Stomach (tissue), 9 donors: Measurements from ENCODE around the gene ATP2B2. TPM values are rescaled to one million over a fixed set of nuclear protein-coding genes. Genes with fewer than 3 reads are reported as not detected.
"Not testable (repeated sequence)": the region's sequence is repeated elsewhere in the genome, so short reads cannot be mapped to it uniquely, and the experiment has no call there.

ENCODE experiments used
- DNase-seq, 2 donors: peaks; one replicate each; pipeline versions ENCODE4 v3.0.0 to v3.0.0-alpha.2; 2013 to 2019
- H3K27ac ChIP-seq, 5 donors: fragments of 200-600 bp in 4 of 5; sonication (generic) in 4 of 5; one replicate each; pipeline ENCODE4 v1.5.1; 2013 to 2019; ENCODE audit warnings: mild to moderate bottlenecking in 1 of 5, moderate library complexity in 1 of 5
- H3K27me3 ChIP-seq, 3 donors: fragments of 200-600 bp; sonication (generic); one replicate each; pipeline ENCODE4 v1.5.1; 2017 to 2019; ENCODE audit warnings: mixed run types in 1 of 3
- H3K36me3 ChIP-seq, 4 donors: fragments of 200-600 bp; sonication (generic); 1 replicate in 3 of 4; 2 replicates in 1 of 4; pipeline ENCODE4 v1.5.1; 2016 to 2019
- H3K4me1 ChIP-seq, 4 donors: fragments of 200-600 bp; sonication (generic); one replicate each; pipeline ENCODE4 v1.5.1; 2016 to 2019
- H3K4me3 ChIP-seq, 4 donors: fragments of 200-600 bp; sonication (generic) in 3 of 4; one replicate each; pipeline ENCODE4 v1.5.1; 2016 to 2019; ENCODE audit warnings: mild to moderate bottlenecking in 1 of 4
- H3K9me3 ChIP-seq, 4 donors: fragments of 200-600 bp; sonication (generic); one replicate each; pipeline ENCODE4 v1.5.1; 2016 to 2019
- CTCF ChIP-seq, 7 experiments: fragments of 450-650 bp in 4 of 7; fragments of 200-600 bp in 3 of 7; sonication (generic) in 3 of 7; IDR thresholded peaks; one replicate each; pipeline ENCODE4 v1.5.1; 2016 to 2019; ENCODE audit warnings: antibody characterized with exemption in 7 of 7, control low read depth in 2 of 7, mild to moderate bottlenecking in 1 of 7
- EP300 ChIP-seq: sonication (generic); formaldehyde crosslinking; IDR thresholded peaks from one replicate; pipeline ENCODE4 v1.6.1; 2017; ENCODE audit warnings: antibody characterized with exemption
- POLR2A ChIP-seq, 4 donors: fragments of 450-650 bp; IDR thresholded peaks; one replicate each; pipeline ENCODE4 v1.6.1; 2016; ENCODE audit warnings: antibody characterized with exemption in 4 of 4, control low read depth in 2 of 4, mild to moderate bottlenecking in 1 of 4, moderate library complexity in 1 of 4
- POLR2AphosphoS5 ChIP-seq, 3 donors: sonication (generic); formaldehyde crosslinking; IDR thresholded peaks; one replicate each; pipeline ENCODE4 v1.6.1; 2016; ENCODE audit warnings: antibody characterized with exemption in 3 of 3
- WGBS, 5 donors: extraction: QIAGEN DNeasy Blood & Tissue Kit in 3 of 5; methylation state at CpG; one replicate each; pipeline versions ENCODE4 v1.1.5 to v1.1.7; 2013 to 2018; 5-methylcytosine and 5-hydroxymethylcytosine counted together
- intact Hi-C: fragments of 100-400 bp; cut with DNase I; formaldehyde crosslinking; loops from one replicate; pipeline ENCODE4 v1.15.1; 2023; ENCODE audit warnings: low total_unique reads
- polyA plus RNA-seq, 3 donors: library from polyadenylated mRNA; stranded (reverse); fragments of 200-250 nt; gene quantifications; one replicate each; pipeline ENCODE4 v1.2.3, GENCODE V29; 2013
- total RNA-seq, 5 donors: library from RNA; depleted of rRNA; stranded (reverse); fragments of >200 nt; gene quantifications; one replicate each; pipeline versions ENCODE4 v1.1.0 to v1.2.3, GENCODE V29; 2014 to 2016
- donor health status: healthy with polysubstance abuse.
- donor health status: Bipolar disorder and iron deficiency.
- donor health status: healthy.

ATP2B2 gene
- total and polyA plus RNA-seq, 8 donors = 0.03 to 0.37 TPM; not detected in 6

GRCh38 chr3:10300087-10300486, 205.3 kb downstream of the ATP2B2 start:
- Histone ChIP-seq H3K4me1 (peaks cover 0 to 10% (median 4%) of the 10 kb centered on the region in 4 donors), H3K4me3 (no peak overlapping the region), H3K36me3 (peaks cover 49 to 84% (median 82%) of the 10 kb centered on the region in 4 donors), H3K27ac (peak overlapping the region in 1 of 5 donors; percentile 8), H3K9me3 (no peaks in the 10 kb centered on the region), H3K27me3 (no peaks in the 10 kb centered on the region)
- intact Hi-C loops = no loop called here
- no peak for TF ChIP-seq EP300
- TF ChIP-seq POLR2A (IDR thresholded peaks at IDR 0.05) = no peak
- no peak for TF ChIP-seq CTCF (IDR thresholded peaks at IDR 0.05)
- DNase-seq = no peak
- 84 to 91% (median 86%) methylated on average over 9 of the region's 9 CpGs for WGBS, 5 donors

GRCh38 chr3:10299679-10300078, 205.7 kb downstream of the ATP2B2 start:
- Histone ChIP-seq H3K4me3 (no peak overlapping the region), H3K4me1 (peaks cover 0 to 10% (median 4%) of the 10 kb centered on the region in 4 donors), H3K9me3 (no peaks in the 10 kb centered on the region), H3K27me3 (no peaks in the 10 kb centered on the region), H3K27ac (peak overlapping the region in 1 of 5 donors; percentile 8), H3K36me3 (peaks cover 45 to 83% (median 79%) of the 10 kb centered on the region in 4 donors)
- TF ChIP-seq POLR2A (IDR thresholded peaks at IDR 0.05) (no peak), EP300 (no peak), POLR2AphosphoS5 (IDR thresholded peaks at IDR 0.05) (no peak), CTCF (IDR thresholded peaks at IDR 0.05) (no peak)
- intact Hi-C loops = no loop called here
- no peak for DNase-seq
- WGBS, 5 donors = 72 to 82% (median 77%) methylated on average over 6 of the region's 6 CpGs

- peak overlapping the region in 1 of 5 donors; percentile 8 for H3K27ac ChIP-seq
- no peaks in the 10 kb centered on the region for H3K27me3 ChIP-seq
- H3K4me1 ChIP-seq = peaks cover 0 to 10% (median 4%) of the 10 kb centered on the region in 4 donors
- H3K36me3 ChIP-seq = peaks cover 40 to 81% (median 74%) of the 10 kb centered on the region in 4 donors
- TF ChIP-seq POLR2A (IDR thresholded peaks at IDR 0.05) = no peak
- TF ChIP-seq POLR2AphosphoS5 (IDR thresholded peaks at IDR 0.05) = no peak
- no peak for TF ChIP-seq CTCF (IDR thresholded peaks at IDR 0.05)
- TF ChIP-seq EP300 = no peak
- H3K9me3 ChIP-seq = no peaks in the 10 kb centered on the region
- 63 to 88% (median 75%) methylated on average over 2 of the region's 2 CpGs for WGBS, 5 donors
- DNase-seq = no peak
- H3K4me3 ChIP-seq = no peak overlapping the region
- intact Hi-C loops = no loop called here
Measured at GRCh38 chr3:10299175-10299574, 206.2 kb downstream of the ATP2B2 start.

- DNase-seq, H3K9me3 ChIP-seq, intact Hi-C loops, H3K27ac ChIP-seq, H3K27me3 ChIP-seq, H3K4me3 ChIP-seq: not testable (repeated sequence)
- peaks cover 29 to 80% (median 63%) of the 10 kb centered on the region in 4 donors for H3K36me3 ChIP-seq
- no CpG with 5 or more reads among the region's 1 CpG for WGBS, 5 donors
- peaks cover 0 to 17% (median 9%) of the 10 kb centered on the region in 4 donors for H3K4me1 ChIP-seq
Measured at GRCh38 chr3:10298064-10298463, 207.3 kb downstream of the ATP2B2 start.

- no peaks in the 10 kb centered on the region for H3K27me3 ChIP-seq
- peak overlapping the region in 1 of 5 donors; percentile 32 for H3K27ac ChIP-seq
- 78 to 92% (median 89%) methylated on average over 12 of the region's 12 CpGs for WGBS, 5 donors
- H3K9me3 ChIP-seq = no peaks in the 10 kb centered on the region
- peaks cover 0 to 31% (median 19%) of the 10 kb centered on the region in 4 donors for H3K4me1 ChIP-seq
- H3K4me3 ChIP-seq = no peak overlapping the region
- no peak for DNase-seq
- TF ChIP-seq POLR2AphosphoS5 (IDR thresholded peaks at IDR 0.05) = no peak
- no peak for TF ChIP-seq CTCF (IDR thresholded peaks at IDR 0.05)
- no peak for TF ChIP-seq EP300
- no peak for TF ChIP-seq POLR2A (IDR thresholded peaks at IDR 0.05)
- intact Hi-C loops = no loop called here
- peaks cover 0 to 80% (median 38%) of the 10 kb centered on the region in 4 donors for H3K36me3 ChIP-seq
Measured at GRCh38 chr3:10294030-10294586, 211.3 kb downstream of the ATP2B2 start.
